Panc1 (cell line): ENCODE results near the gene TES. TPM values are rescaled to one million over a fixed set of nuclear protein-coding genes. Genes with fewer than 3 reads are reported as not detected.

Source experiments
- ATAC-seq: fragments of 200-7000 bp; cut with Tn5 transposase; 2 replicates; pipeline ENCODE4 v1.9.1; 2020; ENCODE audit warnings: mild to moderate bottlenecking, moderate library complexity
- BruUV-seq: library from RNA; stranded (reverse); fragments of 400-500 nt; replicated peaks from 2 replicates; lab custom pipeline; 2021; lab: Mats Ljungman, UMichigan
- CTCF ChIA-PET: fragments of 300-600 bp; sonication (Branson Sonifier 250); formaldehyde crosslinking; loops from one replicate; lab custom pipeline; 2022; ENCODE audit warnings: antibody characterized with exemption; lab: Charles Lee
- POLR2A ChIA-PET: fragments of 300-600 bp; sonication (Branson Sonifier 250); formaldehyde crosslinking; loops from one replicate; lab custom pipeline; 2022; ENCODE audit warnings: antibody characterized with exemption; lab: Charles Lee
- DNase-seq: peaks from one replicate; pipeline ENCODE4 v3.0.0-alpha.2; 2010; ENCODE audit warnings: low read depth, low spot score
- H3K27ac ChIP-seq: 2 replicates; pipeline ENCODE4 v1.5.1; 2011; ENCODE audit warnings: mild to moderate bottlenecking, low read length, inconsistent platforms
- H3K27me3 ChIP-seq: fragments of 200-500 bp; sonication (Bioruptor generic); 2 replicates; pipeline ENCODE4 v1.6.0; 2014; ENCODE audit warnings: low read length, inconsistent platforms; ENCODE audit not compliant: control insufficient read depth, insufficient read depth
- H3K36me3 ChIP-seq: fragments of 200-500 bp; sonication (Bioruptor generic); 2 replicates; pipeline ENCODE4 v1.5.1; 2014; ENCODE audit warnings: inconsistent platforms, mild to moderate bottlenecking, low read length, moderate library complexity; ENCODE audit not compliant: control insufficient read depth, insufficient read depth
- H3K4me1 ChIP-seq: 2 replicates; pipeline ENCODE4 v1.5.1; 2011; ENCODE audit warnings: inconsistent platforms, mild to moderate bottlenecking, low read length, moderate library complexity; ENCODE audit not compliant: control insufficient read depth, insufficient read depth
- H3K4me3 ChIP-seq, 2 experiments: 2 replicates each; pipeline ENCODE4 v1.5.1; 2011 to 2012; ENCODE audit warnings: low read depth in 2 of 2, low read length in 2 of 2, mild to moderate bottlenecking in 2 of 2, inconsistent platforms in 1 of 2, moderate library complexity in 1 of 2
- H3K9me3 ChIP-seq: fragments of 200-500 bp; sonication (Bioruptor generic); 2 replicates; pipeline ENCODE4 v1.5.1; 2014; ENCODE audit warnings: low read depth, mild to moderate bottlenecking, inconsistent platforms, low read length, moderate library complexity; ENCODE audit not compliant: control insufficient read depth, insufficient read depth
- CTCF ChIP-seq: fragments of 450-650 bp; IDR thresholded peaks from 2 replicates; pipeline ENCODE4 v1.5.1; 2017; ENCODE audit warnings: mild to moderate bottlenecking
- POLR2AphosphoS5 ChIP-seq: IDR thresholded peaks from 2 replicates; pipeline ENCODE4 v1.6.1; 2012; ENCODE audit warnings: mild to moderate bottlenecking, low read depth, low read length, moderate library complexity
- REST ChIP-seq, 2 experiments: IDR thresholded peaks; 2 replicates each; pipeline ENCODE4 v1.6.1; 2011 to 2012; ENCODE audit warnings: low read depth in 2 of 2, control low read depth in 1 of 2, low read length in 1 of 2, mild to moderate bottlenecking in 1 of 2, moderate library complexity in 1 of 2; ENCODE audit not compliant: insufficient read depth in 1 of 2
- SIN3A ChIP-seq: IDR thresholded peaks from 2 replicates; pipeline ENCODE4 v1.6.1; 2012; ENCODE audit warnings: low read depth, mild to moderate bottlenecking, low read length, moderate library complexity, borderline replicate concordance; ENCODE audit not compliant: insufficient read depth
- TCF7L2 ChIP-seq: IDR thresholded peaks from 2 replicates; pipeline ENCODE4 v1.6.1; 2011; ENCODE audit warnings: mild to moderate bottlenecking, low read depth, low read length, inconsistent platforms
- in situ Hi-C: cut with HindIII; loops from 2 replicates; pipeline ENCODE4 v1.10.0; 2016; ENCODE audit warnings: low sequenced_read_pairs, low pct_unique_long_range_greater_than_20kb
- intact Hi-C: fragments of 100-400 bp; cut with micrococcal nuclease; formaldehyde crosslinking; loops from one replicate; pipeline ENCODE4 v1.10.0; 2022; ENCODE audit not compliant: unreplicated experiment
- total RNA-seq: library from RNA; stranded (reverse); gene quantifications from one replicate; pipeline ENCODE4 v1.2.1, GENCODE V29; 2021; ENCODE audit not compliant: unreplicated experiment

Gene TES
- total RNA-seq, 1 experiment from 2014 or later, result 99.4 TPM

- Histone ChIP-seq H3K9me3 (peaks cover 13% of the 10 kb centered on the region), H3K36me3 (no peaks in the 10 kb centered on the region), H3K27me3 (no peaks in the 10 kb centered on the region), H3K4me1 (no peaks in the 10 kb centered on the region; the same call in 1 of the 2 replicates), H3K27ac (peak overlapping the region; percentile 76; the same call in 1 of the 2 replicates), H3K4me3 (no peak overlapping the region)
- DNase-seq (no peak), ATAC-seq (no peak)
- ChIA-PET CTCF (no interaction called here), POLR2A (no interaction called here)
- BruUV-seq, result no TSS peak
- intact Hi-C loops (no loop called here), in situ Hi-C loops (no loop called here)
- TF ChIP-seq SIN3A (no peak), CTCF (no peak), REST (IDR thresholded peaks at IDR 0.05; ENCODE audit: insufficient read depth in 1 of 2, low read depth in 2 of 2, low read length in 1 of 2) (no peak), POLR2AphosphoS5 (no peak), TCF7L2 (no peak)
Observed at GRCh38 chr7:116279217-116279616, 68.9 kb downstream of the TES start.

- POLR2A ChIA-PET, result no interaction called here
Observed at GRCh38 chr7:116280803-116281202, 70.5 kb downstream of the TES start.

More at GRCh38 chr7:116280803-116281202, 70.5 kb downstream of the TES start:
- H3K36me3 ChIP-seq, result no peaks in the 10 kb centered on the region
- no TSS peak for BruUV-seq
- CTCF ChIA-PET, result no interaction called here
- H3K4me1 ChIP-seq, result no peaks in the 10 kb centered on the region; the same call in 1 of the 2 replicates
- no peak overlapping the region for H3K4me3 ChIP-seq
- intact Hi-C loops (no loop called here), in situ Hi-C loops (no loop called here)
- TF ChIP-seq SIN3A (no peak), CTCF (no peak), REST (IDR thresholded peaks at IDR 0.05; ENCODE audit: insufficient read depth in 1 of 2, low read depth in 2 of 2, low read length in 1 of 2) (no peak), TCF7L2 (no peak), POLR2AphosphoS5 (no peak)
- no peak for ATAC-seq
- no peaks in the 10 kb centered on the region for H3K9me3 ChIP-seq
- no peaks in the 10 kb centered on the region for H3K27me3 ChIP-seq
- no peak for DNase-seq
- peak overlapping the region; percentile 57; the same call in 1 of the 2 replicates for H3K27ac ChIP-seq
